ENCODE measurements around the gene MROH8. TPM values are rescaled to one million over a fixed set of nuclear protein-coding genes. Genes with fewer than 3 reads are reported as not detected.

Gene MROH8
- total RNA-seq, 1 experiment from 2014 or later = 0.50 TPM

DNA sequence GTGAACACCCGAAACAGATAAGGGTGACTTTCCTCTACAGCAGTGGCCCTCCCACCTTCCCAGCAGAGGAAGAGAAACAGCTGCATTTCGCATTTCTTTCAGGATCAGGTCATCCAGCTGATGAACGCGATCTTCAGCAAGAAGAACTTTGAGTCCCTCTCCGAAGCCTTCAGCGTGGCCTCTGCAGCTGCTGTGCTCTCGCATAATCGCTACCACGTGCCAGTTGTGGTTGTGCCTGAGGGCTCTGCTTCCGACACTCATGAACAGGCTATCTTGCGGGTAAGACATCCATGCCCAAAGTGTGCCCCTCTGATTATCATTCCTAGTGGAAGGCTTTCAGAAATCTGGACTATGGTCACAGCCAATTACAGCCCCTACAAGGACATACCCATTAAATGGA is 27.8 kb upstream of the MROH8 start (continued):
- TF ChIP-seq HMGA2 (CRISPR knock-in tag; IDR thresholded peaks at IDR 0.05) (no peak), FOXJ3 (CRISPR knock-in tag; IDR thresholded peaks at IDR 0.05; ENCODE audit: borderline replicate concordance) (no peak), ZNF396 (CRISPR knock-in tag; IDR thresholded peaks at IDR 0.05; ENCODE audit: borderline replicate concordance) (no peak), ATF1 (CRISPR knock-in tag; IDR thresholded peaks at IDR 0.05) (no peak), ZNF671 (CRISPR knock-in tag; IDR thresholded peaks at IDR 0.05) (no peak)
- TF ChIP-seq, protein P1, sequence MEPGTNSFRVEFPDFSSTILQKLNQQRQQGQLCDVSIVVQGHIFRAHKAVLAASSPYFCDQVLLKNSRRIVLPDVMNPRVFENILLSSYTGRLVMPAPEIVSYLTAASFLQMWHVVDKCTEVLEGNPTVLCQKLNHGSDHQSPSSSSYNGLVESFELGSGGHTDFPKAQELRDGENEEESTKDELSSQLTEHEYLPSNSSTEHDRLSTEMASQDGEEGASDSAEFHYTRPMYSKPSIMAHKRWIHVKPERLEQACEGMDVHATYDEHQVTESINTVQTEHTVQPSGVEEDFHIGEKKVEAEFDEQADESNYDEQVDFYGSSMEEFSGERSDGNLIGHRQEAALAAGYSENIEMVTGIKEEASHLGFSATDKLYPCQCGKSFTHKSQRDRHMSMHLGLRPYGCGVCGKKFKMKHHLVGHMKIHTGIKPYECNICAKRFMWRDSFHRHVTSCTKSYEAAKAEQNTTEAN (CRISPR knock-in tag; IDR thresholded peaks at IDR 0.05) = no peak
- TF ChIP-seq, protein P2, sequence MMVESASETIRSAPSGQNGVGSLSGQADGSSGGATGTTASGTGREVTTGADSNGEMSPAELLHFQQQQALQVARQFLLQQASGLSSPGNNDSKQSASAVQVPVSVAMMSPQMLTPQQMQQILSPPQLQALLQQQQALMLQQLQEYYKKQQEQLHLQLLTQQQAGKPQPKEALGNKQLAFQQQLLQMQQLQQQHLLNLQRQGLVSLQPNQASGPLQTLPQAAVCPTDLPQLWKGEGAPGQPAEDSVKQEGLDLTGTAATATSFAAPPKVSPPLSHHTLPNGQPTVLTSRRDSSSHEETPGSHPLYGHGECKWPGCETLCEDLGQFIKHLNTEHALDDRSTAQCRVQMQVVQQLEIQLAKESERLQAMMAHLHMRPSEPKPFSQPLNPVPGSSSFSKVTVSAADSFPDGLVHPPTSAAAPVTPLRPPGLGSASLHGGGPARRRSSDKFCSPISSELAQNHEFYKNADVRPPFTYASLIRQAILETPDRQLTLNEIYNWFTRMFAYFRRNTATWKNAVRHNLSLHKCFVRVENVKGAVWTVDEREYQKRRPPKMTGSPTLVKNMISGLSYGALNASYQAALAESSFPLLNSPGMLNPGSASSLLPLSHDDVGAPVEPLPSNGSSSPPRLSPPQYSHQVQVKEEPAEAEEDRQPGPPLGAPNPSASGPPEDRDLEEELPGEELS (CRISPR knock-in tag; IDR thresholded peaks at IDR 0.05) = no peak

DNA sequence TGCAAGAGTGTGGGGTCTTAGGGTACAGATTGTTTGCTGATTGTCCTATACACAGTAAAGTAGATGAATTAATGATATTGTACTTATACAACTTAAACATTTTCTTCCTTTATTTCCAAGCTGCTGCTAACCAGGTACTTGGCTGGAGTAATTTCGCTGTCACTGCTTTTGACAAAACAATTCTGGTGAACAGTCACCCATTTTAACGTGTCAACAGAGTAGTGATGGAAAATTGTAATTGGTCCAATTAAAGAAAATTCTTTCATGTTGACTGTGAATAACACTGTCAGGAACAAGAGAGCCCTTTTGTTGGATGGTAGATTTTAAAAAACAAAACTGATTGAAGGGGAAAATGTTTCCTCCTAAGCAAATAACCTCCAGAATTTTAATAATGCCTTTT is 26.4 kb upstream of the MROH8 start:
- Mint-ChIP-seq H3K27ac (no peak overlapping the region), H3K36me3 (peaks cover 69% of the 10 kb centered on the region), H3K27me3 (ENCODE audit: low read depth) (no peaks in the 10 kb centered on the region), H3K4me3 (no peak overlapping the region), H3K9me3 (no peaks in the 10 kb centered on the region), H3K4me1 (no peaks in the 10 kb centered on the region)
- DNase-seq (ENCODE audit: low spot score) (no peak), ATAC-seq (no peak)
- no peak for TF ChIP-seq ESRRA (CRISPR knock-in tag; IDR thresholded peaks at IDR 0.05; ENCODE audit: borderline replicate concordance)
- TF ChIP-seq ZNF317 (CRISPR knock-in tag; IDR thresholded peaks at IDR 0.05; ENCODE audit: borderline replicate concordance, low read depth) = no peak
- TF ChIP-seq, protein P3, sequence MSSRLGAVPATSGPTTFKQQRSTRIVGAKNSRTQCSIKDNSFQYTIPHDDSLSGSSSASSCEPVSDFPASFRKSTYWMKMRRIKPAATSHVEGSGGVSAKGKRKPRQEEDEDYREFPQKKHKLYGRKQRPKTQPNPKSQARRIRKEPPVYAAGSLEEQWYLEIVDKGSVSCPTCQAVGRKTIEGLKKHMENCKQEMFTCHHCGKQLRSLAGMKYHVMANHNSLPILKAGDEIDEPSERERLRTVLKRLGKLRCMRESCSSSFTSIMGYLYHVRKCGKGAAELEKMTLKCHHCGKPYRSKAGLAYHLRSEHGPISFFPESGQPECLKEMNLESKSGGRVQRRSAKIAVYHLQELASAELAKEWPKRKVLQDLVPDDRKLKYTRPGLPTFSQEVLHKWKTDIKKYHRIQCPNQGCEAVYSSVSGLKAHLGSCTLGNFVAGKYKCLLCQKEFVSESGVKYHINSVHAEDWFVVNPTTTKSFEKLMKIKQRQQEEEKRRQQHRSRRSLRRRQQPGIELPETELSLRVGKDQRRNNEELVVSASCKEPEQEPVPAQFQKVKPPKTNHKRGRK (CRISPR knock-in tag; IDR thresholded peaks at IDR 0.05; ENCODE audit: borderline replicate concordance) = no peak
- TF ChIP-seq, protein P4, sequence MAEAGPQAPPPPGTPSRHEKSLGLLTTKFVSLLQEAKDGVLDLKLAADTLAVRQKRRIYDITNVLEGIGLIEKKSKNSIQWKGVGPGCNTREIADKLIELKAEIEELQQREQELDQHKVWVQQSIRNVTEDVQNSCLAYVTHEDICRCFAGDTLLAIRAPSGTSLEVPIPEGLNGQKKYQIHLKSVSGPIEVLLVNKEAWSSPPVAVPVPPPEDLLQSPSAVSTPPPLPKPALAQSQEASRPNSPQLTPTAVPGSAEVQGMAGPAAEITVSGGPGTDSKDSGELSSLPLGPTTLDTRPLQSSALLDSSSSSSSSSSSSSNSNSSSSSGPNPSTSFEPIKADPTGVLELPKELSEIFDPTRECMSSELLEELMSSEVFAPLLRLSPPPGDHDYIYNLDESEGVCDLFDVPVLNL (CRISPR knock-in tag; IDR thresholded peaks at IDR 0.05; ENCODE audit: borderline replicate concordance, low read depth) = no peak
- CTCF ChIA-PET = interaction anchor here (1.7 to 1.9 kb wide), 2 partner anchors 10 to 14 kb away, joined by 4 to 9 read pairs; no protein-coding TSS in a partner anchor
- POLR2A ChIA-PET = no interaction called here

DNA sequence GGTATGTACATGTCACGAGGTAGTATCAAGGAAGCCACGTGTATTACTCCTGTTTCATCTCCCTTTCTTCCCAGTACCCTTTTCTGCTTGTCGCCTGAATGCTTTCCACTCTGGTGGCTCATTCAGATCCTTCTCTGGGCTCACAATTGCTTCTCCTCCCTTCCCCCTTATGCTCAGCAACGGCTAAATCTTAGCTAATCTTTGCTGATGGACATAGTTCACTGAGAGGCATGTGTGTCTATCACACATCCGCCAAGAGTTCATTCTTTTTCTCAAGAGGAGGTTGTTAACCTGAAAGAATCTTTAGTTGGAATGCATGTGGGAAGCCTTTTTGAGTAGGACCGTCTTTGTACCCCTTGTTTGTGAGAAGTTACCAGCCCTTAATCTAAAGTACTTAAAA is 25.8 kb upstream of the MROH8 start:
- ATAC-seq = no peak
- ChIA-PET CTCF (interaction anchor here (1.7 to 1.9 kb wide), 2 partner anchors 10 to 13 kb away, joined by 4 to 9 read pairs; no protein-coding TSS in a partner anchor), POLR2A (no interaction called here)
- Mint-ChIP-seq H3K9me3 (no peaks in the 10 kb centered on the region), H3K27ac (no peak overlapping the region), H3K4me3 (no peak overlapping the region), H3K27me3 (ENCODE audit: low read depth) (no peaks in the 10 kb centered on the region), H3K36me3 (peaks cover 75% of the 10 kb centered on the region), H3K4me1 (no peaks in the 10 kb centered on the region)
- DNase-seq (ENCODE audit: low spot score) = no peak
- TF ChIP-seq OVOL2 (CRISPR knock-in tag; IDR thresholded peaks at IDR 0.05; ENCODE audit: borderline replicate concordance) (no peak), NFE2L1 (CRISPR knock-in tag; IDR thresholded peaks at IDR 0.05) (no peak), SMAD4 (CRISPR knock-in tag; IDR thresholded peaks at IDR 0.05) (no peak), TP53 (CRISPR knock-in tag; IDR thresholded peaks at IDR 0.05) (no peak), NR3C1 (CRISPR knock-in tag; conservative IDR thresholded peaks at IDR 0.05; ENCODE audit: low read depth) (no peak), KAT7 (CRISPR knock-in tag; IDR thresholded peaks at IDR 0.05; ENCODE audit: borderline replicate concordance) (no peak), ESRRA (CRISPR knock-in tag; IDR thresholded peaks at IDR 0.05; ENCODE audit: borderline replicate concordance) (no peak), TEAD1 (CRISPR knock-in tag; IDR thresholded peaks at IDR 0.05) (no peak), ZBTB21 (CRISPR knock-in tag; IDR thresholded peaks at IDR 0.05; ENCODE audit: borderline replicate concordance) (no peak)
- TF ChIP-seq, protein P5, sequence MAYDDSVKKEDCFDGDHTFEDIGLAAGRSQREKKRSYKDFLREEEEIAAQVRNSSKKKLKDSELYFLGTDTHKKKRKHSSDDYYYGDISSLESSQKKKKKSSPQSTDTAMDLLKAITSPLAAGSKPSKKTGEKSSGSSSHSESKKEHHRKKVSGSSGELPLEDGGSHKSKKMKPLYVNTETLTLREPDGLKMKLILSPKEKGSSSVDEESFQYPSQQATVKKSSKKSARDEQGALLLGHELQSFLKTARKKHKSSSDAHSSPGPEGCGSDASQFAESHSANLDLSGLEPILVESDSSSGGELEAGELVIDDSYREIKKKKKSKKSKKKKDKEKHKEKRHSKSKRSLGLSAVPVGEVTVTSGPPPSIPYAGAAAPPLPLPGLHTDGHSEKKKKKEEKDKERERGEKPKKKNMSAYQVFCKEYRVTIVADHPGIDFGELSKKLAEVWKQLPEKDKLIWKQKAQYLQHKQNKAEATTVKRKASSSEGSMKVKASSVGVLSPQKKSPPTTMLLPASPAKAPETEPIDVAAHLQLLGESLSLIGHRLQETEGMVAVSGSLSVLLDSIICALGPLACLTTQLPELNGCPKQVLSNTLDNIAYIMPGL (CRISPR knock-in tag; IDR thresholded peaks at IDR 0.05) = no peak
- TF ChIP-seq, protein P6, sequence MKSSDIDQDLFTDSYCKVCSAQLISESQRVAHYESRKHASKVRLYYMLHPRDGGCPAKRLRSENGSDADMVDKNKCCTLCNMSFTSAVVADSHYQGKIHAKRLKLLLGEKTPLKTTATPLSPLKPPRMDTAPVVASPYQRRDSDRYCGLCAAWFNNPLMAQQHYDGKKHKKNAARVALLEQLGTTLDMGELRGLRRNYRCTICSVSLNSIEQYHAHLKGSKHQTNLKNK (CRISPR knock-in tag; IDR thresholded peaks at IDR 0.05) = no peak
- TF ChIP-seq, protein P7, sequence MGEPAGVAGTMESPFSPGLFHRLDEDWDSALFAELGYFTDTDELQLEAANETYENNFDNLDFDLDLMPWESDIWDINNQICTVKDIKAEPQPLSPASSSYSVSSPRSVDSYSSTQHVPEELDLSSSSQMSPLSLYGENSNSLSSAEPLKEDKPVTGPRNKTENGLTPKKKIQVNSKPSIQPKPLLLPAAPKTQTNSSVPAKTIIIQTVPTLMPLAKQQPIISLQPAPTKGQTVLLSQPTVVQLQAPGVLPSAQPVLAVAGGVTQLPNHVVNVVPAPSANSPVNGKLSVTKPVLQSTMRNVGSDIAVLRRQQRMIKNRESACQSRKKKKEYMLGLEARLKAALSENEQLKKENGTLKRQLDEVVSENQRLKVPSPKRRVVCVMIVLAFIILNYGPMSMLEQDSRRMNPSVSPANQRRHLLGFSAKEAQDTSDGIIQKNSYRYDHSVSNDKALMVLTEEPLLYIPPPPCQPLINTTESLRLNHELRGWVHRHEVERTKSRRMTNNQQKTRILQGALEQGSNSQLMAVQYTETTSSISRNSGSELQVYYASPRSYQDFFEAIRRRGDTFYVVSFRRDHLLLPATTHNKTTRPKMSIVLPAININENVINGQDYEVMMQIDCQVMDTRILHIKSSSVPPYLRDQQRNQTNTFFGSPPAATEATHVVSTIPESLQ (CRISPR knock-in tag; IDR thresholded peaks at IDR 0.05) = no peak
